Adrenal gland (tissue), 5 donors: ENCODE results near the gene AGRN.

Experiments
- POLR2A ChIP-seq, 2 donors: fragments of 450-650 bp; IDR thresholded peaks; one replicate each; pipeline ENCODE4 v1.6.1; 2017; ENCODE audit warnings: antibody characterized with exemption in 2 of 2, mild to moderate bottlenecking in 2 of 2, moderate library complexity in 1 of 2
- TF ChIP-seq, protein P1 (sequence below), 6 experiments: fragments of 450-650 bp in 4 of 6; fragments of 200-600 bp in 2 of 6; sonication (generic) in 1 of 6; IDR thresholded peaks; 1 replicate in 5 of 6; 2 replicates in 1 of 6; pipeline versions ENCODE4 v1.5.1 to v1.8.0; 2016 to 2021; ENCODE audit warnings: antibody characterized with exemption in 6 of 6, mild to moderate bottlenecking in 2 of 6, moderate library complexity in 1 of 6
- donor health status: DM: no; HTN: no; CAD: no.

DNA sequence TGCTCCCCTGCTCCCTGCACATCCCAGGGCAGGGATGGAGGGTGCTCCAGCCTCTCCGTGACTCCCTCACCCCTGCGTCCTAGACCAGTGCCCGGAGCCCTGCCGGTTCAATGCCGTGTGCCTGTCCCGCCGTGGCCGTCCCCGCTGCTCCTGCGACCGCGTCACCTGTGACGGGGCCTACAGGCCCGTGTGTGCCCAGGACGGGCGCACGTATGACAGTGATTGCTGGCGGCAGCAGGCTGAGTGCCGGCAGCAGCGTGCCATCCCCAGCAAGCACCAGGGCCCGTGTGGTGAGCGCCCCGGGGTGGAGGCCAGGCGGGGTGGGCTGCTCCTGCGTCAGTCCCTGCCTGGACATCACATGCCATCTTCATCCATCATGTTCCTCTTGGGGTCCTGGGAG, 22.0 kb downstream of the AGRN start:
- TF ChIP-seq, protein P1, sequence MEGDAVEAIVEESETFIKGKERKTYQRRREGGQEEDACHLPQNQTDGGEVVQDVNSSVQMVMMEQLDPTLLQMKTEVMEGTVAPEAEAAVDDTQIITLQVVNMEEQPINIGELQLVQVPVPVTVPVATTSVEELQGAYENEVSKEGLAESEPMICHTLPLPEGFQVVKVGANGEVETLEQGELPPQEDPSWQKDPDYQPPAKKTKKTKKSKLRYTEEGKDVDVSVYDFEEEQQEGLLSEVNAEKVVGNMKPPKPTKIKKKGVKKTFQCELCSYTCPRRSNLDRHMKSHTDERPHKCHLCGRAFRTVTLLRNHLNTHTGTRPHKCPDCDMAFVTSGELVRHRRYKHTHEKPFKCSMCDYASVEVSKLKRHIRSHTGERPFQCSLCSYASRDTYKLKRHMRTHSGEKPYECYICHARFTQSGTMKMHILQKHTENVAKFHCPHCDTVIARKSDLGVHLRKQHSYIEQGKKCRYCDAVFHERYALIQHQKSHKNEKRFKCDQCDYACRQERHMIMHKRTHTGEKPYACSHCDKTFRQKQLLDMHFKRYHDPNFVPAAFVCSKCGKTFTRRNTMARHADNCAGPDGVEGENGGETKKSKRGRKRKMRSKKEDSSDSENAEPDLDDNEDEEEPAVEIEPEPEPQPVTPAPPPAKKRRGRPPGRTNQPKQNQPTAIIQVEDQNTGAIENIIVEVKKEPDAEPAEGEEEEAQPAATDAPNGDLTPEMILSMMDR (IDR thresholded peaks at IDR 0.05): no peak
- TF ChIP-seq POLR2A (IDR thresholded peaks at IDR 0.05): no peak
